ENCODE data around the gene DIRAS1.

DNA sequence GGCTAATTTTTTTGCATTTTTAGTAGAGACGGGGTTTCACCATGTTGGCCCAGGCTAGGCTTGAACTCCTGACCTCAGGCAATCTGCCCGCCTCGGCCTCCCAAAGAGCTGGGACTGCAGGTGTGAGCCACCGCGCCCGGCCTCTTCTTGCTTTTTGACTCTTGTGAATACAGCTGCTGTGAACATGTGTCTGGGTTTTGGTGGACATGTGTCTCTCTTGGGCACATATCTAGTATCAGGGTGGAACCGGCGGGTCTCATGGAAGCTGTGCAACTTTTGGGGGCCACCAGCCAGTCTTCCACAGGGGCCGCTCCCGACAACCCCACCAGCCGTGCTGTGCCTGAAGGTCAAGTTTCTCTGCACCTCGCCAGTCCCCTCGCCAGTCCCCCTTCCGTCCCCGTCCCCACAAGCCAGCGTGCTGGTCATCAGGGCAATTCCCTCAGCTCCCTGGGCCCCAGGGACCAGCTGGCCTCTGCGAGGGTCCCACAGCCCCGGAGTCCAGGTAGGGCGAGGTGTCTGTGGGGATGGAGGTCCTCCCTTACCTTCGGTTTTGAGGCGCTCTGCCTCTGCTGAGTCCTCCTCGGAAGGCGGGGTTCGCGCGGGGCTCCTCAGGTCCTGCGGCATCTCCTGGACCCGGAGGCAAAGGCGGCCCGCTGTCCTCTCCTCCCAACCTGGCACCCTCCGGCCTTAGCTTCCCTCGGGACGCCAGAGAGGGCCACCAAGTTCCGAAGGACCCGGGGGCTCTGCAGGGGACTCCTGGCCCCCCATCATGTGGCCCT is 45.6 kb upstream of the DIRAS1 start:
- no peak for TF ChIP-seq POLR2A (IDR thresholded peaks at IDR 0.05; ENCODE audit: low read depth, low read length)
- TF ChIP-seq, protein P1, sequence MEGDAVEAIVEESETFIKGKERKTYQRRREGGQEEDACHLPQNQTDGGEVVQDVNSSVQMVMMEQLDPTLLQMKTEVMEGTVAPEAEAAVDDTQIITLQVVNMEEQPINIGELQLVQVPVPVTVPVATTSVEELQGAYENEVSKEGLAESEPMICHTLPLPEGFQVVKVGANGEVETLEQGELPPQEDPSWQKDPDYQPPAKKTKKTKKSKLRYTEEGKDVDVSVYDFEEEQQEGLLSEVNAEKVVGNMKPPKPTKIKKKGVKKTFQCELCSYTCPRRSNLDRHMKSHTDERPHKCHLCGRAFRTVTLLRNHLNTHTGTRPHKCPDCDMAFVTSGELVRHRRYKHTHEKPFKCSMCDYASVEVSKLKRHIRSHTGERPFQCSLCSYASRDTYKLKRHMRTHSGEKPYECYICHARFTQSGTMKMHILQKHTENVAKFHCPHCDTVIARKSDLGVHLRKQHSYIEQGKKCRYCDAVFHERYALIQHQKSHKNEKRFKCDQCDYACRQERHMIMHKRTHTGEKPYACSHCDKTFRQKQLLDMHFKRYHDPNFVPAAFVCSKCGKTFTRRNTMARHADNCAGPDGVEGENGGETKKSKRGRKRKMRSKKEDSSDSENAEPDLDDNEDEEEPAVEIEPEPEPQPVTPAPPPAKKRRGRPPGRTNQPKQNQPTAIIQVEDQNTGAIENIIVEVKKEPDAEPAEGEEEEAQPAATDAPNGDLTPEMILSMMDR (IDR thresholded peaks at IDR 0.05; ENCODE audit: extremely low read depth in 1 of 2, insufficient read depth in 1 of 2, low read depth in 1 of 2, low read length in 2 of 2) = no peak
- no peak for TF ChIP-seq MYC (IDR thresholded peaks at IDR 0.05; ENCODE audit: low read depth, low read length)
